ENCODE data around the gene SOX8.

Gene SOX8

DNA sequence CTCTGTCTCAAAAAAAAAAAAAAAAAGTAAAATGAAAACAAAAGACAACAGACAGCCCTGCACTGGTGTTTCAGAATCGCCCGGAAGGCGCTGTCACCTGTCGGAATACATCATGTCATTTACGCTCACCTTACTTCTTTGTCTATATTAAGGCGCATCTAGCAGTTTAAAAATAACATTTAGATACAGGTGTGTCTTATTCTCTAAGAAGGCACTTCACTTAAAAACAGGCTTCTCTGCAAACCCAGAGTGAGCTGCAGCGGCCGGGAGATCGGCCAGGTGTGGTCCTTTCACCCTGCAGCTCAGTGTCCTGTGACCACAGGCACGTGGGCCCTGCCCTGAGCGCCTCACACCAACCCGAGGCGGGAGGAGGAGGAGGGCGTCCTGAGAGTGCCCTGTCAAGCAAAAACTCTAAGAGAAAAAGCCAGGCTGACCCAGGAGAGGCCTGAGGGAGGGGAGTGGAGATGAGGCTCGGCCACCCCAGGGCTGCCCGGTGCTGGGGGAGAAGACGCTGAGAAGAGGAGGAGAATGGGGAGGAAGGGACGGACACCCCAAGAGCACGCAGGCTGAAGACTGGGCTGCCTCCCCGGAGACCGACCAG lies 7.5 kb upstream of the SOX8 start:
- no peak for DNase-seq (ENCODE audit: low read depth)

DNA sequence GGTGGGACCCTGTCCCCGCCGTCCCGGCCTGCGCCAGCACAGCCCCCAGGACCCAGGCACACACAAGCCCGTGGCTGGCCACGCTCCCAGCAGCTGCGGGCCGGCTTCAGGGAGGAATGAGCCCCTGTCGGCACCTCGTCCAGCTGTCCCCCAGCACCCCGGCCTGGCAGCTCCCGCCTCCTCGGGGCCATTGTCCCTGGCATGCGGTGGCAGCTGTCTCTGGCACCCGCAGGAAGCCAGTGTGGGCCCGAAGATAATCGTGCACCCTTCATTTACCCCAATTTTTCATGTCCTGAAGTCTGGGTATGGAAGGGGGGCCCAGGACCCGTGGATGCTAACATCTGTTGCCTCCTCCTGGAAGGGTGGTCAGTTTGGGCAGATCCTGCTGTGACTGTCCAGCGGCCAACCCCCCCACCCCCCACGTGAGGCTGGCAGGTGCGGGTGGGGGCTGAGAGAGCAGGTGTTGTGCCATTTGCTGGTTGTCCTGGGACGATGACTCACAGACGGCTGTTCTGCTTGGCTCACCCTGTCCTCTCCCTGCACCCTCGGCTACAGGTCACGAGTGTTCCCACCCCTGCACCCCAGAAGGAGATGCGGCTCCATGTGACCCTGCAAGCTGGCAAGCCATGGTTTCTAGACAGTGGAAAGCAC lies 6.8 kb upstream of the SOX8 start:
- DNase-seq (ENCODE audit: low read depth) = no peak

DNA sequence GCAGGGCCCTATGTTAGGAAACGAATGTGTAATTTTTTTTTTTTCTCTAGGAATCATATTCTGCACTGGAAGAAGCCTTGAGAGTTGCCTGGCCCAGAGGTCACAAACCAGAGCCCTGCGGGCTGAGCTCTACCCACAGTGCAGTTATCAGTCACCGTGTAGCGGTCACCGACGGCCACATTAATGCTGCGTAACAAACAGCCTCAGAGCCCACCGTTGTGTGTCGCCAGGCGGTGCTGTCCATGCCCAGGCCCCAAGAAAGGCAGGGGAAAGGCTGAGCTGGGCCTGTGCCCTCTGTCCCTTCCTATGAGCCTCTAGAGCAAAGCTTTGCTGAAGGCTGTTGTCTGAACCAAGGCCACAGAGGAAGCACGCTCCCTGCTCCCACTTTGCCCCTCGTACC lies 6.3 kb upstream of the SOX8 start:
- DNase-seq (ENCODE audit: low read depth) = no peak

DNA sequence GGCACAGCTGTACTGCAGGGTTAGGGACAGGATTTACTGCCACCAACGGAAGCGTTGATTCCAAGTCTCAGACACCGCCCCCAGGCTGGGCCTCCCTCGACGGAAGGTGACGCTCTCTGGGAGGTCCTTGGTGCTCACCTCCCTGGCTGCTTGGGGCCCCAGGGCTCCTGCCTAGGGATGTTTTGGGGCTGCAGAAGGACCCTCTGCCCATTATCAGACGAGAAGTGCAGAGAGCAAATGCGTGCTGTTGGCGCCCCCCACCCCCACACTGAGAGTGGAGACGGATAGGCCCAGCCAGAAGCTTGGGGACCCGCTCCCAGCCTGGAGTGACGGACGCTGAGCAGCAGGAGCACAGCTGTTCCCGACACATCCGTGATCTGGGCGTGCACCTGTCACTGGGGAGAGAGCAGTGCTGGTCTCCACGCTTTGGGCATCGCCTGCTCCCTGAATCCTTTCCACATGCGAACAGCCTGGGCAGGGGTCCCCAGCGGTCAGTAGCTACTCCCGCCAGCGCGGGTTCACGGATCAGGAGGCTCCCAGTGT lies 5.1 kb upstream of the SOX8 start:
- DNase-seq (ENCODE audit: low read depth) = no peak

DNA sequence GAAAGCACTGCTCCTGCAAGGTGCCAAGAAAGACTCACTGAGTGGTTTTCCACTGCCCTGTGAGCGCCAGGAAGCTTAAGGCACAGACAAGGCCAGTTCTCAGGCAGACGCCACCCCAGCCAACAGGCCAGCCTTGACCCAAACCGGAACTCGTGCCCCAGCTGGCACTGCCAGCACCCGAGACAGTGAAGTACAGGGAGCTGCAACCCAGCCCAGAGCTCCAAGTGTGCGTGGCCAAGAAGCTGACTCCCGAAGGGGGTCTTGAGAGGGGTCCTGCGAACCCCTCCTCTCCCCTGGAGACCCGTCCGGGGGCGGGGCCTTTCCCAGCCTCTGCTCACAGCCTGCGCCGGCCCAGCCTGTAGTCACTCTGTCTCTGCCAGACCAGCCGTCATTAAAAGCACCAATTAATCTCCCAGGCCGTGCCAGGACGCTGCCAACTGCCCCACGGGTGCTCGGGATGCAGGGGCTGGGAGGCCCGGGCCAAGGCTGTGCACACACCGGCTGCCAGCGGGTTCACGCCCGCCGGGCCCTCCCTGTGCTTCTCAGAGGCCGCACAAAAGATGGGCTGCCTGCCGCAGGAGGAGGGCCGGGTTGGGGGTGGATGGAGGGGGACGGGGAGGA lies 4.4 kb upstream of the SOX8 start:
- no peak for DNase-seq (ENCODE audit: low read depth)

DNA sequence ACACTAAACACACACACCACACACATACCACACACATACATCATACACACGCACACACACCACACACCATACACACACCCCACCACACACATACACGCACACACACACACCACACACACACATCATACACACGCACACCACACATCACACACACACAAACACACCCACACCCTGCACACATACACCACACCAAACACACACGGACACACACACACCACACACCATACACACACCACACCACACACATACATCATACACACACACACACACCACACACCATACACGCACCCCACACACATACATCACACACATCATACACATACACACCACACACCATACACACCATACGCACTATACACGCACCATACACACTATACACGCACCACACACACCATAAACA lies 3.7 kb upstream of the SOX8 start:
- DNase-seq (ENCODE audit: low read depth) = no peak

DNA sequence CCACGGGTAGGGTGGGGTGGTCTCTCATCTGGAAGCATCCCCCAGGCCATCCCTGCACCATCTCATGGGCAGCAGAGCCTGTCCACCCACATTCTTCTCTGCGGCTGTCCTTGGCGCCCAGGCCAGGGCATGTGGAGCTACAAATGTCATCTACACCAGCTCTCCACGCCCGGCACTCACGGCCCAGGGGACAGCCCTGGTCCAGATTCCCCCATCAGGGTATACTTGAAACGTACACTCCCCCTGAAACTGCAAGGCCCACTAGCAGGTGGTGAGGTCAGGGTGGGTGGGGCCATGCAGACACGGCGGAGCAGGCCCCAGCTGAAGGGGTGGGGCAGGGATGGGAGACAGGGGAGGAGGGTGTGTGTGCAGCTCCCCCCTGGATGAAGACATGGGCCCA lies 3.2 kb upstream of the SOX8 start:
- no peak for DNase-seq (ENCODE audit: low read depth)

DNA sequence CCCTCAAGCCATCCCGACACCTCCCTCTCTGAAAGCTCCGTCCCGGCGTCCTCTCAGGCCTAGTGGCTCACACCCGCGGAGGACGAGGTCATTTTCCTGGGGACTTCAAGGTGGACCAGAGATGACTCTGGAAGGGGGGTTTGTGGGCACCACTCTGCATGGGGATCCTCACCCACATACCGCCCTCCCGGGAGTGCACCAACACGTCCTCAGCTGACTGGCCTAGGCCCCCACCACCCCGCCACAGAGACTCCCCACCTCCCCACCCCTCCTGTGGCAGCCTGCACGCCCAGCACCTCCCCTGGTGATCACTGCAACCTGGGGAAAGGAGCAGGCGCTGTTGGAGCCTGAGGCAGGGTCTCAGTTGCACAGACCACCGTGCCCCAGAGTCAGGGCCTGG lies 2.4 kb upstream of the SOX8 start:
- no peak for DNase-seq (ENCODE audit: low read depth)

DNA sequence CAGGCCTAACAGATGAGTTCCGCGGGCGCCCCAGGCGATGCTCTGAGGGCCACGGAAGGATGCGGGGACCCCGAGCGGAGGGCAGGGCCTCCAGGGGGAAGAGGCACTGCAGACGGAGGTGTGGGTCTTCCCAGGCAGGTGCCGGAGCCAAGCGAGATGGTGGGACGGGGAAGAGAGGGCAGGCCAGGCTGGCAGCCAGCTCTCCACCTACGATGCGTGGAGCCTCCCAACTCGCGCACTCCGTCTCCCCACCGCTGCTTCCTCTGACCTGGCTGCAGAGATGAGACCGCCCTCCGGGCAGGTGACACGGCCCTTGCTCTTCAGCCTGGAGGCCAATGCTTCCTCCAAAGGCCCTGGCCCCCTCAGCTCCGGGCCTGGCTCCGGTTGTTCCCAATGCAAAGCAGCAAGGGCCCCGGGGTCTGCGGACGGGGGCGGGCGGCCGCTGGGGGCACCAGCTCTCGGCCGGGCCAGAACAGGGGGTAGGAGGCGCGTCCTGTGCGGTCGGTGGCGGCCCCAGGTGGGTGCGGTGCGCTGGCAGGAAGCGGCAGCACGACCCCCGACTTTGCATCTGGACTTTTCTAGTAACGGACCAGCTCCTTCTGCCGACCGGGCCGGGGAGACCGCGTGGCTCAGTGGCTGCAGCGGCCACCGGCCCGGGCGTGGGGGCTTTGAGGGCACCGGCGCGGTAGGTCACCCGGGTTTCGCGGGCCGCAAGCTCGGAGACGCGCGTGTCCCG lies 1.5 kb upstream of the SOX8 start:
- no peak for DNase-seq (ENCODE audit: low read depth)

DNA sequence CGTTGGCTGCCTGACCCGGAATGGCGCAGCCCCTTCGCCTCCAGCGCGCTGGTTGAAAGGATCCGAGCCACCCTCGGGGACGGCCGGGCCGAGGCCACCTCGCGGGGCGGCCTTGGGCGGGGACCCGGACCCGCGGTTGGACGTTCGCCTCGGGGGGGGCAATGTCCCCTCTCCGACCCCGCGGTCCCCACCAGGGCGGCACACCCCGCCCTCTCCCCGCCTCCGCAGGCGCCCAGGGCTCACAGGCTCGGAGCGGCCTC lies 1.0 kb upstream of the SOX8 start:
- no peak for DNase-seq (ENCODE audit: low read depth)

DNA sequence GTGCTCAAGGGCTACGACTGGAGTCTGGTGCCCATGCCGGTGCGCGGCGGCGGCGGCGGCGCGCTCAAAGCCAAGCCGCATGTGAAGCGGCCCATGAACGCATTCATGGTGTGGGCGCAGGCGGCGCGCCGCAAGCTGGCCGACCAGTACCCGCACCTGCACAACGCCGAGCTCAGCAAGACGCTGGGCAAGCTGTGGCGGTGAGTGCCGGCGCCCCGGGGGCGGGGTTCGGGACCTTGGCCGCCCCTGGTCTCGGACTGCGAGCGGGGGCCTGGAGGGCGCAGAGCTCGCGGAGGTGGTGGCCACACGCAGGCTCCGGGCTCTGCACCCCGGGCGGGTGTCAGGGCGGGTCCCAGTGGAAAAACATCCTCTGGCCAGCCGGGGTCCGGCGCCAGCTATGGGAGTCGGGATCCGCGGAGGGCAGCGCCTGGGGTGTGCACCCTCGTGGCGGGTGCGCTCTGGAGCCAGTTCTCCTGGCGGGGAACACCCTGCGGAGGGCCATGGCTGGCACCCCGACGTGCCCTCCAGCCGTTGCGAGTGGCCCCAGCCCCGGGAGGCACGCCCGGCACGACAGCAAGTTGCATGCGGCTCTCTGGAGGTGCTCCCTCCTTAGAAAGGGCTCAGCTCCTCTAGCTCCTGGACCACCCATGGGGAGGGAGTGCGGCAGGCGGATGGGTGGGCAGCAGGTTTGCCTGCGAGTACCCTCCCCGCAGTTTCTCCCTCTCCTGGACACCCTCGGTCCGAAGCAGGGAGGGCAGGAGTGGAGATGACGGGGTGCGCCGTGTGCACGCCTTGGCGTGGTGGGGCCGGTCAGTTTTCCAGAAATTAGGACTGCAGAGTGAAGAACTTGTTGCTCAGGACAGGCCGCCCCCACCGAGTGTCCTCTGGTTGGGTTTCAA lies 824 bp downstream of the SOX8 start:
- DNase-seq (ENCODE audit: low read depth) = no peak

DNA sequence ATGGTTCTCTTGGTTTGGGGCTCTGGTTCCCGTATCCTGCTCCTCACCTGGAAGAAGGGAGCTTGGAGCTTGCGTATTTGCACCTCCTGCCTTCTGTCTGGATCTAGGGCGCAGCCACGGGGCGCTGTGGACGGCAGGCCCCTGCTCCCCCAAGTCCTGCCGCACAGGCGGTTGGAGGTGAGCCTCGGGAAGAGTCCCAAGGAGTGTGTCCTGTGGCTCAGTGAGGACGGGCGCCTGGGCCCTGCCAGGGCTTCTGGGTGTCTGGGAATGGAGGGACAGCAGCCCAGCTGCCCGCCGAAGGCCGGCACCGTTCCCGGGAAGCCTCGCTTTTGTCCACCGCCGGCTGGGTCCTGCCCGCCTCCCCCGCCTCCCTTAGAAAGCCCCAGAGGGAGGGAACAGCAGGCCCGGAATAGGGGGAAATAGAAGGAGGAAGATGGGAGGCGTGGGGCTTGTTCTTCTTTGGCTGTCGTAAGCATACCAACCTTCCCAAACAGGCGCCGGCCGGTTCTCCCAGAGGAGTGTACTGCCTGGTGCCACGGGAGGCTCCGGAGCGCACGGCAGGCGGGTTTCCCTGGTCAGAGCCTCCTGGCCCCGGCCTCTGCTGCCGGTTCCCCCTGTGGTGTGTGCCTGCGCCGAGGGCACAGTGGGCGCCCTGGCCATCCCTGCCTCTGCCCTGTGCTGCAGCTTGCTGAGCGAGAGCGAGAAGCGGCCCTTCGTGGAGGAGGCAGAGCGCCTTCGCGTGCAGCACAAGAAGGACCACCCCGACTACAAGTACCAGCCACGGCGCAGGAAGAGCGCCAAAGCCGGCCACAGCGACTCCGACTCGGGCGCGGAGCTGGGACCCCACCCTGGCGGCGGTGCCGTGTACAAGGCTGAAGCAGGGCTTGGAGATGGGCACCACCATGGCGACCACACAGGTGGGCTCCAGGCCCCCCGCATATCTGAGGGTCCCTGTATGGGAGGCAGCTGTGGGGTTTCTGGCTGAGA lies 1.8 kb downstream of the SOX8 start:
- no peak for DNase-seq (ENCODE audit: low read depth)

DNA sequence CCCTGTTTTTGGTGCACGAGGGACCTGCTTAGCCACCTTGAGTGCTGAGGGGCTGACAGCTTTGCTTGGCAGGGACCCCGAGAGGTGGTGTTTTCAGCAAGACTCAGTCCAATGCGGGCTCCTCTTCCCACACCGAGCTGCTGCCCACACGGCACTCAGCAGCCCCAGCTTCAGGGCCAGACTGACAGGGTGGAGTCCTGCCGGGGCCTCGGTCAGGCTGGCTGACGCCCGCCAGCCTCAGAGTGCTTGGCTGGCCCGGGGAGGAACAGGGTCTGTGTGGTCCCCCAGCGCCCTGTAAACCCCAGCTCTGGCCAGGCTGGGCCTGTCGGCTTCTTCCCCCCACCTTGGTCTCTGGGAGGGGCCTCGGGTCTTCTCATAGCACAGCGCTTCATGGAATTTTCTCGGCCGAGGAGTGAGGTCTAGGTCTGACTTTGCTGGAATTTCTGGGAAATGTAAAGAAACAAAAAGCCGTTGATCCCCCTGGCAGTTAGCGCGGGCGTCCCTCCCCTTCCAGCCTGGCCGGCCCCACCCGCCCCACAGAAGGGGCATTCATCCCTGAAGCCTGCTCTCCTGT lies 2.6 kb downstream of the SOX8 start:
- no peak for DNase-seq (ENCODE audit: low read depth)

DNA sequence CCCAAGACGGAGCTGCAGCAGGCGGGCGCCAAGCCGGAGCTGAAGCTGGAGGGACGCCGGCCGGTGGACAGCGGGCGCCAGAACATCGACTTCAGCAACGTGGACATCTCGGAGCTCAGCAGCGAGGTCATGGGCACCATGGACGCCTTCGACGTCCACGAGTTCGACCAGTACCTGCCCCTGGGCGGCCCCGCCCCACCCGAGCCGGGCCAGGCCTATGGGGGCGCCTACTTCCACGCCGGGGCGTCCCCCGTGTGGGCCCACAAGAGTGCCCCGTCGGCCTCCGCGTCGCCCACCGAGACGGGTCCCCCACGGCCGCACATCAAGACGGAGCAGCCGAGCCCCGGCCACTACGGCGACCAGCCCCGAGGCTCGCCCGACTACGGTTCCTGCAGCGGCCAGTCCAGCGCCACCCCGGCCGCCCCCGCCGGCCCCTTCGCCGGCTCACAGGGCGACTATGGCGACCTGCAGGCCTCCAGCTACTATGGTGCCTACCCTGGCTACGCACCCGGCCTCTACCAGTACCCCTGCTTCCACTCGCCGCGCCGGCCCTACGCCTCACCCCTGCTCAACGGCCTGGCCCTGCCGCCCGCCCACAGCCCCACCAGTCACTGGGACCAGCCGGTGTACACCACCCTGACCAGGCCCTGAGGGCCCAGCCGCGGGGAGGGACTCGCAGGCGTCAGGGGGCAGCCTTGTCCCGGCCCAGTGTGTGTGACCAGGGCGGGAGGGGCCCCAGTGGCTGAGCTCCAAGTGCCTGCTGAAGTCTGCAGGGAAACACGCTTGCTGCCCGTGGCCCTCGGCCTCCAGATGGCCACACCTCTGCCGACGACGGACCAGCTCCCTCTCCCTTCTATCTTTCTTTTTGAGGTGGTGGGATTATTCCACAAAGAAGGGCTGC lies 3.4 kb downstream of the SOX8 start:
- DNase-seq (ENCODE audit: low read depth) = no peak

DNA sequence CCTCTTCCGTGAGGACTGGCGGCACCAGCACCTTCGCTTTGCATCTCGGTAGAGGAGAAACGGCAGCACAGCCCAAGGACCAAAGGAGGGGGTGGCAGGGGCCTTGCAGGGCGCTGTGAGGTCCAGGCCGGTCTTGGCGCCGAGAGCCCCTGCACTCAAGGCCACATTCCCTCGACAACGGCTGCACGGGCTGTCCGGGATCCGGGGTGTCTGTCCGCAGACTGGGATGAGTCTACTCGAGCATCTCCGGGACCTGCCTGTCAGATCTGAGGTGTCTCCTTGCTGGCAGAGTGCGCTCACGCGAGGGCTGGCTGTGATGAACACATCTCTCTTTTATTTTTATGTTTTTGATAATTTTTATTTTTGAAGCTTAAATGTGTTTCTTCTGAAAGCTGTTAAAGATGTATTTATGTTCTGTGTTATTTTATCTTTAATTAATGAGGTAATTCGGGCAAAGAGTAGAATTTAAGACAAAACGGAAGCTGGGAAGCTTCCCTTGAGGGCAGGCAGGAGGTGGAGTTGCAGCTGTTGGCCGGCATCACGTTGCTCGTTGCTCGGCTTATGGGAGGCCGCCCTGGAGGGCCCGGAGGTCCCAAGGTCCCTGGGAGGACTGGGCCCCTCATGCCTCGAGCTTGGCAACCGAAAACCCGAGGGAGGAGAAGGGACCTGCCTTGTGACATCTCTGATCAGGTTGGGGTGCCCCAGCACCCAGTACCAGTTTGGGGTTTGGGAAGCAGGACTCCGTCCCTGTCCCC lies 4.3 kb downstream of the SOX8 start:
- no peak for DNase-seq (ENCODE audit: low read depth)

DNA sequence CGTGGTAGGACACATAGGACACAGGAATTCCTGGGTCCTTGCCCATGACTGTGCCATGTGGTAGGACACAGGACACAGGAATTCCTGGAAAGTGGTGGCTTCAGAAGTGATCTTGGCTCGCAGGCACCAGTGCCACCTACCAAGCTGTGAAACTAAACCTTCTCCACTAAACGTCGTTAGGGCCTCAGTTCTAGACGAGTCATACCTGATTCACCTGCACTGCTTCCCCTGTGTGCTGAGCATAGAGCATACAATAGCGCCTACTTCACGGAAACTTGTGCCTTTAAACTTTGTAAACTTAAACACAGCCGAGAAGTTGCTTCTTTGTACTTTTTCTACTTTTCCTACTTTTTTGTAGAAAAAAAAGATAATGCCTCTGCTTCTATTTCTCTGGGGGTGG lies 4.8 kb downstream of the SOX8 start:
- DNase-seq (ENCODE audit: low read depth) = no peak

DNA sequence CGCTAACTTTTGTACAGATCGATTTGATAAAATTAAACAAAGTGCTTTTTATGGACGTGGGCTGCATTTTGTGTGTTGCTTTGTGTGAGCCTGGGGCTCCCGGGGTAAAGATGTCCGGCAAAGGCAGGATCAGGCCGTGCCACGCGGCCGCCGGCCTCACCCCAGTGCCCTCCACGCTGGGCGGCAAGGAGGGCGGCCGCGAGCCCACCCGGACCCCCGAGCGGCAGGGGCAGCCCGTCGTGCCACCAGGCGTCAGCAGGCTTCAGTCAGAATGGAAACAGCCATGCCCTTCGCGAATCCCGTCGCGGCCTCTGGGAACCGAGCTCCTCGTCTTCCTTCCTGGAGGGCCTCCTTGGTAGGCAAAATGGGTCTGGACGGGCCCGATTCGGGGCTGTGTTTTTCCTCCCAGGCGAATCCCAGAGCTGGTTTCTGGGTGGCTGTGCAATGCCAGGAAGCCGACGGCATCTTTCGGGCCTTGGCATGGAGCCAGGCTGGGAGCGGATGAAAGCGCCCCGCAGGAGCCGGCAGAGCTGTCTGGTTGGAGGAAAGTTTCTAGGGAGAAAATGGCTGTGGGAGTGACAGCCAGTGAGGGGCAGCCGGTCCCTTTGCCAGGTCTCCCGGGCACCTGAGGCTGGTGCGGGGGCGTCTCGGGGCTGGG lies 5.5 kb downstream of the SOX8 start:
- no peak for DNase-seq (ENCODE audit: low read depth)

DNA sequence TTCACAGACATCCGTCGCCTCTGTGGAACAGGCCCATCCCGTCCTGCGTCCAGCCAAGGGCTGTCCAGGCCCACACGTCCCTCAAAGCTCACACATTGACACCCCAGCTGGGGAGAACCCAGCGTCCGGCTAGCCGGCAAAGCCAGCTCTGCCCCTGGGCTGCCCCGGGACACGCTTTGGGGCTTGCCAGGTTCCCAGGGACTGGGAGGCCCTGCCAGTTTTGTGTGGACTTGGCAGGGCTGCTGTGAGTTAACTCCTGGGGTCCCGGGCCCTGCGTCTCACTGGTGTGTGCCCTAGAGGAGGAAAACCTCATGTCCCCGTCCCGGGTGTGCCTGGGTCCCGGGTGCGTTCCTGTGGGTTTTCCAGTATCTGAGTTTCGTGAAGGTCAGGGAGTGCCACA lies 6.3 kb downstream of the SOX8 start:
- DNase-seq (ENCODE audit: low read depth) = no peak

Data from stimulated activated CD8-positive, alpha-beta memory T cell treated with anti-CD3 and anti-CD28 coated beads, Interleukin-12 subunit alpha, Interleukin-12 subunit beta, amount 100 ng/mL, for 4 hours (primary cell).